HG02763 (cell line): Measurements from ENCODE around the gene SLC12A8.
A peak's percentile ranks its signal among the peaks of the same experiment; 100 is the strongest.

ENCODE experiments used
- ATAC-seq: cut with Tn5 transposase; IDR thresholded peaks from one replicate; pipeline ENCODE4 v1.9.1; 2021; ENCODE audit warnings: mild to moderate bottlenecking, moderate library complexity; ENCODE audit not compliant: unreplicated experiment

Gene SLC12A8

GRCh38 chr3:125140818-125141595 is 71.5 kb downstream of the SLC12A8 start:
- peak; percentile 9 for ATAC-seq

GRCh38 chr3:125140011-125140817 is 72.3 kb downstream of the SLC12A8 start:
- no peak for ATAC-seq

- ATAC-seq, result no peak
These were observed 73.2 kb downstream of the SLC12A8 start for GRCh38 chr3:125139386-125139785.

GRCh38 chr3:125137358-125138033 is 75.1 kb downstream of the SLC12A8 start:
- no peak for ATAC-seq

GRCh38 chr3:125136966-125137357 is 75.6 kb downstream of the SLC12A8 start:
- no peak for ATAC-seq

- no peak for ATAC-seq
These were observed 76.0 kb downstream of the SLC12A8 start for GRCh38 chr3:125136515-125136914.

- no peak for ATAC-seq
These were observed 77.6 kb downstream of the SLC12A8 start for GRCh38 chr3:125134952-125135351.

- no peak for ATAC-seq
These were observed 79.7 kb downstream of the SLC12A8 start for GRCh38 chr3:125132815-125133214.

- no peak for ATAC-seq
These were observed 83.0 kb downstream of the SLC12A8 start for GRCh38 chr3:125129512-125129997.

- no peak for ATAC-seq
These were observed 83.6 kb downstream of the SLC12A8 start for GRCh38 chr3:125128861-125129501.

- ATAC-seq, result no peak
These were observed 86.2 kb downstream of the SLC12A8 start for GRCh38 chr3:125126323-125126722.

- no peak for ATAC-seq
These were observed 86.7 kb downstream of the SLC12A8 start for GRCh38 chr3:125125821-125126245.

- no peak for ATAC-seq
These were observed 88.9 kb downstream of the SLC12A8 start for GRCh38 chr3:125123451-125124305.

- no peak for ATAC-seq
These were observed 91.1 kb downstream of the SLC12A8 start for GRCh38 chr3:125121246-125122010.

- peak; percentile 30 for ATAC-seq
These were observed 92.0 kb downstream of the SLC12A8 start for GRCh38 chr3:125120379-125121122.

GRCh38 chr3:125119752-125120378 is 92.7 kb downstream of the SLC12A8 start:
- peak; percentile 51 for ATAC-seq

GRCh38 chr3:125118600-125118999 is 93.9 kb downstream of the SLC12A8 start:
- ATAC-seq, result no peak

- no peak for ATAC-seq
These were observed 94.8 kb downstream of the SLC12A8 start for GRCh38 chr3:125117631-125118191.
